Left lung (tissue), 10 donors: ENCODE measurements around the gene KLF11. TPM values are rescaled to one million over a fixed set of nuclear protein-coding genes. Genes with fewer than 3 reads are reported as not detected.
"Not testable (repeated sequence)": the region's sequence is repeated elsewhere in the genome, so short reads cannot be mapped to it uniquely, and the experiment has no call there.

Source experiments
- ATAC-seq: fragments of 200-7000 bp; cut with Tn5 transposase; one replicate; pipeline ENCODE4 v1.9.1; 2020; ENCODE audit warnings: moderate library complexity
- DNase-seq, 4 donors: peaks; one replicate each; pipeline ENCODE4 v3.0.0-alpha.2; 2013 to 2020
- H3K27ac ChIP-seq, 2 donors: fragments of 200-600 bp; sonication (generic) in 1 of 2; one replicate each; pipeline versions ENCODE4 v1.5.0 to v1.8.0; 2020 to 2021
- H3K27me3 ChIP-seq, 2 donors: fragments of 200-600 bp; sonication (generic) in 1 of 2; one replicate each; pipeline versions ENCODE4 v1.5.0 to v1.8.0; 2020 to 2021
- H3K36me3 ChIP-seq, 2 donors: fragments of 200-600 bp; sonication (generic) in 1 of 2; one replicate each; pipeline versions ENCODE4 v1.5.0 to v1.8.0; 2020 to 2021
- H3K4me1 ChIP-seq, 2 donors: fragments of 200-600 bp; one replicate each; pipeline ENCODE4 v1.8.0; 2021
- H3K4me3 ChIP-seq, 2 donors: fragments of 200-600 bp; sonication (generic) in 1 of 2; one replicate each; pipeline versions ENCODE4 v1.5.0 to v1.8.0; 2020 to 2021; ENCODE audit warnings: mild to moderate bottlenecking in 1 of 2
- H3K9me3 ChIP-seq, 2 donors: fragments of 200-600 bp; sonication (generic) in 1 of 2; one replicate each; pipeline versions ENCODE4 v1.5.0 to v1.8.0; 2020 to 2021
- CTCF ChIP-seq, 2 donors: fragments of 200-600 bp; sonication (generic) in 1 of 2; IDR thresholded peaks; one replicate each; pipeline versions ENCODE4 v1.5.0 to v1.8.0; 2021; ENCODE audit warnings: antibody characterized with exemption in 2 of 2
- intact Hi-C, 2 donors: fragments of 100-400 bp; cut with DNase I; formaldehyde crosslinking; loops; one replicate each; pipeline versions ENCODE4 v1.11.2 to v1.14.2; 2022
- polyA plus RNA-seq, 6 donors: library from polyadenylated mRNA; unstranded; fragments of 120-200 nt; gene quantifications; one replicate each; pipeline ENCODE4 v1.2.1, GENCODE V29; 2013; ENCODE audit not compliant: insufficient read length in 6 of 6
- total RNA-seq, 2 donors: library from RNA; stranded (reverse); fragmentation: NEBNext Ultra II Directional; extraction: Animal tissue kit (Norgen Biotek cat#: 25700); gene quantifications; one replicate each; pipeline ENCODE4 v1.2.1, GENCODE V29; 2021
- donor health status: DM: no; HTN: yes; CAD: no.
- donor health status: DM: no; HTN: no; CAD: no.

The KLF11 gene
- total and polyA plus RNA-seq, 8 donors, result 15.7 to 23.0 (median 20.0) TPM

DNA sequence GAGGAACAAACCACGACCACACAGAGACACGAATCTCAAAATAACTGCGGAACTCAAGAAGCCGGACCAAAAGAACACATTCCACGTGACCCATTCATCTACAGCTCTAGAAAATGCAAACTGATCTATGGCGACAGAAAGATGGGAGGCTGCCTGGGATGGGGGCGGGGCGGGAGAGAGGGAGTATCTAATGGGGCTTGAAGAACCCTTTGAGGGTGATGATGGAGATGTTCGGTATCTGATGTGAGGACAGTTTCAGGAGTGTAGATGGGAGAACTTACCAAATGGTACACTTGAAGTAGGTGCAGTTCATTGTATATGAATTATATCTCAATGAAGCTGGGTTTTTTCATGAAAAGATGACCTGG is 34.6 kb upstream of the KLF11 start:
- TF ChIP-seq CTCF (IDR thresholded peaks at IDR 0.05), result no peak
- Histone ChIP-seq H3K9me3 (no peaks in the 10 kb centered on the region), H3K4me1 (peaks cover 7 to 11% of the 10 kb centered on the region in 2 donors), H3K27me3 (peaks cover 0 to 16% of the 10 kb centered on the region in 2 donors), H3K4me3 (no peak overlapping the region), H3K27ac (no peak overlapping the region), H3K36me3 (no peaks in the 10 kb centered on the region)
- intact Hi-C loops, result no loop called here
- DNase-seq, result no peak
- no peak for ATAC-seq

DNA sequence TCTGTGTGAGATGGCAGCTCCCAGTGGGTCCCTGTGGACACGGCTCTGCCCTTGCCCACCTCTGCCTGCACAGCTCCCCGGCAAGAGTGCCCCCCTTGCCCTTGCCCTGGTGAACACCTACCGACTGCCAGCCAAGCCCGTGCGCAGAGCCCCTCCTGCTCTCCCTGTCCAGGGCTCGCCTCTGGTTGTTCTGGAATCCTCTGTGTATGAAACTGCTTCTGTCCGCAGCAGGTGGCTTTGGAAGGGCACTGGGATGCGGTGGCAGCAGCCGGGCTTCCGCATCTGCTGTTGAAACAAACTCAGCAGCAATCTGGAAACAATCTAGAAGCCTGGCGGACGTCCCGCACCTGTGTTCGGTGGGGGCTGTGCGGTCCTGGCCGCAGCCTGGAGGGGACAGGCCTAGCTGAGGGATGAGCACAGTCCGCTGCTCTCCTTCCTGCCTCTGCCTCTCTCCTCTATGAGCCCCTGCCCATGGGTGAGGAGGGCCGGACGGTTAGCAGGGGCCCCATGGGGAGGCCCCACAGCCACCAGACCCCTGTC is 34.0 kb upstream of the KLF11 start:
- Histone ChIP-seq H3K27ac (peak overlapping the region in 1 of 2 donors; percentile 56), H3K36me3 (no peaks in the 10 kb centered on the region)

GRCh38 chr2:10009811-10010781 is 33.3 kb upstream of the KLF11 start:
- Histone ChIP-seq H3K27ac (peak overlapping the region in 1 of 2 donors; percentile 56), H3K36me3 (no peaks in the 10 kb centered on the region), H3K9me3 (no peaks in the 10 kb centered on the region), H3K4me3 (no peak overlapping the region), H3K27me3 (peaks cover 0 to 16% of the 10 kb centered on the region in 2 donors), H3K4me1 (peaks cover 7 to 11% of the 10 kb centered on the region in 2 donors)
- intact Hi-C loops, result no loop called here
- DNase-seq, result peak in 1 of 4 donors; percentile 72
- peak; percentile 78 for ATAC-seq
- no peak for TF ChIP-seq CTCF (IDR thresholded peaks at IDR 0.05)

More for the DNA sequence above, 34.0 kb upstream of the KLF11 start:
- intact Hi-C loops, result no loop called here
- H3K4me3 ChIP-seq, result no peak overlapping the region
- peaks cover 0 to 16% of the 10 kb centered on the region in 2 donors for H3K27me3 ChIP-seq
- H3K9me3 ChIP-seq, result no peaks in the 10 kb centered on the region
- TF ChIP-seq CTCF (IDR thresholded peaks at IDR 0.05), result no peak
- DNase-seq (peak in 1 of 4 donors; percentile 29), ATAC-seq (no peak)
- H3K4me1 ChIP-seq, result peaks cover 7 to 11% of the 10 kb centered on the region in 2 donors

DNA sequence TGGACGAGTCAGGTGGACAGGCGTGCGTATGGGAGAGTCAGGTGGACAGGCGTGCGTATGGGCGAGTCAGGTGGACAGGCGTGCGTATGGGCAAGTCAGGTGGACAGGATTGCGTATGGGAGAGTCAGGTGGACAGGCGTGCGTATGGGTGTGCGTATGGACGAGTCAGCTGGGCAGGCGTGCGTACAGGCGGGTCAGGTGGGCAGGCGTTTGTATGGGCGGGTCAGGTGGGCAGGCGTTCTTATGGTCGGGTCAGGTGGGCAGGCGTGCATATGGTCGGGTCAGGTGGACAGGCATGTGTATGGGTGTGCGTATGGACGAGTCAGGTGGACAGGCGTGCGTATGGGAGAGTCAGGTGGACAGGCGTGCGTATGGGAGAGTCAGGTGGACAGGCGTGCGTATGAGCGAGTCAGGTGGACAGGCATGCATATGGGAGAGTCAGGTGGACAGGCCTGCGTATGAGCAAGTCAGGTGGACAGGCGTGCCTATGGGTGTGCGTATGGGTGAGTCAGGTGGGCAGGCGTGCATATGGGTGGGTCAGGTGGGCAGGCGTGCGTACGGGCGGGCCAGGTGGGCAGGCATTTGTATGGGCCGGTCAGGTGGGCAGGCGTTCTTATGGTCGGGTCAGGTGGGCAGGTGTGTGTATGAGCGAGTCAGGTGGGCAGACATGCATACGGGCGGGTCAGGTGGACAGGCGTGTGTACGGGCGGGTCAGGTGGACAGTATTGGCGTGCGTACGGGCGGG is 32.3 kb upstream of the KLF11 start:
- DNase-seq, result peak in 1 of 4 donors; percentile 28
- H3K9me3 ChIP-seq, ATAC-seq, H3K27ac ChIP-seq, intact Hi-C loops, H3K36me3 ChIP-seq, H3K4me3 ChIP-seq: not testable (repeated sequence)
- H3K27me3 ChIP-seq, result peaks cover 0 to 10% of the 10 kb centered on the region in 2 donors
- peaks cover 7 to 11% of the 10 kb centered on the region in 2 donors for H3K4me1 ChIP-seq

DNA sequence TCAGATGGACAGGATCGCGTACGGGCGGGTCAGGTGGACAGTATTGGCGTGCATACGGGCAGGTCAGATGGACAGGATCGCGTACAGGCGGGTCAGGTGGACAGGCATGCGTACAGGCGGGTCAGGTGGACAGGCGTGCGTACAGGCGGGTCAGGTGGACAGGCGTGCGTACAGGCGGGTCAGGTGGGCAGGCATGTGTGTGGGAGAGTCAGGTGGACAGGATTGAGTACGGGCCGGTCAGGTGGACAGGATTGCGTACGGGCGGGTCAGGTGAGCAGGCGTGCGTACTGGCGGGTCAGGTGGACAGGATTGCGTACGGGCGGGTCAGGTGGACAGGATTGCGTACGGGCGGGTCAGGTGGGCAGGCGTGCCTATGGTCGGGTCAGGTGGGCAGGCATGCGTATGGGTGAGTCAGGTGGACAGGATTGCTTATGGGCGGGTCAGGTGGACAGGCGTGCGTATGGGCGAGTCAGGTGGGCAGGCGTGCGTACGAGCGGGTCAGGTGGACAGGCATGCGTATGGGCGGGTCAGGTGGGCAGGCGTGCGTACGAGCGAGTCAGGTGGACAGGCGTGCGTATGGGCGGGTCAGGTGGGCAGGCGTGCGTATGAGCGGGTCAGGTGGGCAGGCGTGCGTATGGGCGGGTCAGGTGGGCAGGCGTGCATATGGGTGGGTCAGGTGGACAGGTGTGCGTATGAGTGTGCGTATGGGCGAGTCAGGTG is 31.6 kb upstream of the KLF11 start:
- H3K4me1 ChIP-seq, H3K9me3 ChIP-seq, H3K27me3 ChIP-seq, H3K4me3 ChIP-seq, ATAC-seq, H3K27ac ChIP-seq, H3K36me3 ChIP-seq, intact Hi-C loops: not testable (repeated sequence)
- DNase-seq, result peak in 1 of 4 donors; percentile 32

GRCh38 chr2:10012366-10012962 is 30.9 kb upstream of the KLF11 start:
- intact Hi-C loops, ATAC-seq, H3K4me3 ChIP-seq, H3K27ac ChIP-seq, H3K9me3 ChIP-seq, H3K36me3 ChIP-seq, H3K27me3 ChIP-seq, H3K4me1 ChIP-seq: not testable (repeated sequence)
- peak in 1 of 4 donors; percentile 18 for DNase-seq
